Left forelimb (tissue), 1 donor: ENCODE measurements around the gene CRIP1.

ENCODE experiments used
- DNase-seq: peaks from one replicate; pipeline ENCODE4 v3.0.0-alpha.2; 2018; ENCODE audit warnings: low spot score

CRIP1 gene

GRCh38 chr14:105450864-105451720, 35.6 kb upstream of the CRIP1 start:
- no peak for DNase-seq

GRCh38 chr14:105452963-105453362, 33.7 kb upstream of the CRIP1 start:
- no peak for DNase-seq

GRCh38 chr14:105453847-105454246, 32.8 kb upstream of the CRIP1 start:
- DNase-seq = no peak

GRCh38 chr14:105455086-105455640, 31.5 kb upstream of the CRIP1 start:
- DNase-seq = no peak

- DNase-seq = no peak
These were observed 30.7 kb upstream of the CRIP1 start for GRCh38 chr14:105455766-105456660.

- no peak for DNase-seq
These were observed 29.7 kb upstream of the CRIP1 start for GRCh38 chr14:105456736-105457617.

GRCh38 chr14:105458010-105458409, 28.7 kb upstream of the CRIP1 start:
- no peak for DNase-seq

GRCh38 chr14:105458571-105458970, 28.1 kb upstream of the CRIP1 start:
- DNase-seq = no peak

GRCh38 chr14:105460116-105460515, 26.6 kb upstream of the CRIP1 start:
- no peak for DNase-seq

GRCh38 chr14:105460616-105461015, 26.1 kb upstream of the CRIP1 start:
- DNase-seq = no peak

- no peak for DNase-seq
These were observed 24.8 kb upstream of the CRIP1 start for GRCh38 chr14:105461903-105462302.

GRCh38 chr14:105464501-105464900, 22.2 kb upstream of the CRIP1 start:
- DNase-seq = no peak

GRCh38 chr14:105465209-105466031, 21.3 kb upstream of the CRIP1 start:
- DNase-seq = no peak

- no peak for DNase-seq
These were observed 20.0 kb upstream of the CRIP1 start for GRCh38 chr14:105466531-105467248.

GRCh38 chr14:105467249-105467941, 19.3 kb upstream of the CRIP1 start:
- DNase-seq = no peak

- no peak for DNase-seq
These were observed 18.7 kb upstream of the CRIP1 start for GRCh38 chr14:105467942-105468471.

- no peak for DNase-seq
These were observed 18.0 kb upstream of the CRIP1 start for GRCh38 chr14:105468621-105469241.

GRCh38 chr14:105469456-105470349, 17.0 kb upstream of the CRIP1 start:
- no peak for DNase-seq
